KG1 (cell line): ENCODE measurements around the gene MKRN1.
"Not testable (repeated sequence)": the region's sequence is repeated elsewhere in the genome, so short reads cannot be mapped to it uniquely, and the experiment has no call there.

Experiments
- DNase-seq: peaks from one replicate; lab custom pipeline; 2025; lab: John Stamatoyannopoulos, UW

MKRN1 gene

DNA sequence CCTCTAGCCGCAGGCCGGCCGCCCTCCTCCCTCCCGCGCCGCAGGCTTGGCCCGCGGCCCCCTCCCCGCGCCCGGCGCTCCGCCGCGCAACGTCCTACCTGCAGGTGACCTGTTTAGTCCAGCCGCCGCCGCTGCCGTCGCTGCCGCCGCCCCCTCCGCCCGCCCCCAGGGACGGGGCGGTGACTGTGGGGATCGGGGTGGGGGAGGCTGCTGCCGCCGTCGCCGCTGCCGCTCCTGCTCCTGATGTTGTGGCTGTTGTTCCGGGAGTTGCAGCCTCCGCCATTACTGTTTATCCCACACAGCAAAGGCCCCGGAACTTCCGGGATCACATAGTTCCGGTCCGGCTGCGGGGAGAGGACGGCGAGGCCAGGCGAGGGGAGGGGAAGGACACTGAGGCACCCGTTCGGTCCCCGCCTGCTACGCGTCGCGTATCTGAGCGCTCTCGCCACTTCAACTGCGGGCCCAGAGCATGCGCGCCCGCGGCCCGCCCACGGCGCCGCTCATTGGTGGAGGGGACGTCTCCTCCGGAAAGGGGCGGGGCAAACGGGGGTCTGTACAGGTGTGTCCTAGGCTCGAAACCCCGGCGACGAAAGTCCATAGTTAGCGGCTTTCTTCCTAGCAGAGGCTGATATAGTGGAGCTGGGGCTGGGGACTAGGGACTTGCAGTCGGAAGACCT lies at the start of gene MKRN1:
Gene MKRN1 (minus strand): TSS at position 444 of the 677 bp plus-strand sequence. CDS start 161 bp downstream, at position 283.
- DNase-seq: peak; percentile 33

DNA sequence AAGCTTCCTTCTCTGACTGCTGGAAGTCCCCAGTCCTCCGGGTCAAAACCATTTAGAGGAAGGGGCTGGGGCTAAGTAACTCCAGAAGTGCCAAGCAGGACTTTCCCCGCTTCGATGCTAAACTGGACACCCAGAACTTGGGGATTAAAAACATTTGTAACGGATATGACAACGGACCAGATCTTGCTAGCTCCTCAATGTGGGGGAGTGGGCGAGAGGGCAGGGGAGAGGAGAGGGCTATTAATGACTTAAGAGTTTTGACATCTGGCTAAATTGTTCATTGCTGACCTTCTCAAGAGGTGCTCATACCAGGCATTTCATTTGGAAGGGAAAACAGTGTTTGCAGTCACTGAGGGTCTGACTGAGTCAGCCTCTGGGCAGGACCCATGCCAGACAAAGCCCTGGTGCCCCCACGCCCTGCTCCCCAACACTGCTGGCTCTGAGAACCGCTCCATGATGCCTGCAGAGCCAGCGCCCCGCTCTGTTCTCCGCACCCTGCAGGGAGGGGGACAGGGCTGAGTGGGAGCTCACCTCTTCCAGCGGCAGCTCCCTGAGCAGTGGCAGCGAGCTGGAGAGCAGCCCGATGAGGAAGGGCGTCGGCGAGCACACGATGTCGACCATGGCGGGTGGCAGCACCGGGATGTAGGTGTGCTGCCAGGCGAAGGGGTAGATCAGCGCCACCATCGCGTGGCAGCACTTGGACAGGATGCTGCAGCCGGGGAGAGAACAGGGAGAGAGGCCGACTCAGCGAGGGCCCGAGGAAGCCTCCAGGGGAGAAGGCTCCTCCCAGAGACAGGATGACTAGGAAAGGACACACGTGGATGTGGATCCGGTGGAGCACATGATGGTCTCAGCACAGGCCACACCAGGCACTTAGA lies 47.7 kb upstream of the MKRN1 start:
- DNase-seq: no peak

DNA sequence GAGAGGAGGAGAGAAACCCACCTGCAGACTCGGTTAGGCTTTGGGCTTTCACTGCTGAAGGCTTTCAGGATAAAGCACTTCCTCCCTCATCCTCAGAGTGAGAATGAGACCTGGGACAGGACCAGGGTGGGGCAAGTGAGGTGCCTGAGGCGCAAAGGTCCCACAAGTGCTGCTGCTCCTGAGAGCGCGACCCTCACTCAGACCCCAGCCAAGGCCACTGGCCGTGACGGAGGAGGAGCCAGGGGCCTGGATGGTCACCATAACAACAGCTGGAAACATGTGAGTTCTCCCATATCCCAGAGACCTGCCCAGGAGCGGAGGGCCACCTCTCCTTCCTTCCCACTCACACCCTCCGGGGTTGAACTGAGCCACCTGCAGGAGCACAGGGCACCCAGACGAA lies 46.9 kb upstream of the MKRN1 start:
- no peak for DNase-seq

DNA sequence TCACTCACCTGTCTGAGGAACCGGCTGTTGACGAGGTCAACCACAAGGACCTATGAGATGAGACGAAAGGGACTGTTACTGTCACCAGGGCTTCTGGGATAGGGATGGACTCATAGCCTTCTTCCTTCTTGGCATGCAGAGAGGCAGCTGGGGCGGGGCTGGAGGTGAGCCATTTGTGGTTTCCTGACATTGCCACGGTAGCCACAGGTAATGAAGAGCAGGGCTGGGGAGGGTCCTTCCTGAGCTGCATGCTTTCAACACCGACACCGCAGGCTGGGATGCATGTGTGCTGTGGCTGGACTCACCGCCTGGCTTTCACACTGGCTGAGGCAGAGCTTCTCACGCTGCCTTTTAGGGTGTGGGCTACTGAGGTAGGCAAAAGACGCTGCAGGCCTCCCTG lies 46.4 kb upstream of the MKRN1 start:
- no peak for DNase-seq

DNA sequence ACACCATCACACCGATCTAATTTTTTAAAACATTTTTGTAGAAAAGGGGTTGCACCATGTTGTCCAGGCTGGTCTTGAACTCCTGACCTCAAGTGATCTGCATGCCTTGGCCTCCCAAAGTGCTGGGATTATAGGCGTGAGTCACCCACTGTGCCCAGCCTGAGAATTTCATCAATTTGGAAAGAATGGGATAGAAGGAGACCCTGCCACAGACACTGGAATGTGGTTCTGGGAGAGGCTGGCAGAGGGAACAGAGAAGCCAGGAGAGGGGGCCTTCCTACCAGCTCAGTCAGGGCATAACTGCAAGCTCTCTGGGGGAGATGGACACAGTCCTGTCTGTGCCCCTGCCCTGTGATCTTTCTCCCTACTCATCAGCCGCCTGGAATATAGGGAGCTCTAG lies 42.1 kb upstream of the MKRN1 start:
- DNase-seq: no peak

- no peak for DNase-seq
Measured at GRCh38 chr7:140519007-140519399, 39.7 kb upstream of the MKRN1 start.

GRCh38 chr7:140518370-140519006 lies 39.2 kb upstream of the MKRN1 start:
- DNase-seq: no peak

- DNase-seq: no peak
Measured at GRCh38 chr7:140517546-140518369, 38.5 kb upstream of the MKRN1 start.

- no peak for DNase-seq
Measured at GRCh38 chr7:140512317-140513000, 33.2 kb upstream of the MKRN1 start.

DNA sequence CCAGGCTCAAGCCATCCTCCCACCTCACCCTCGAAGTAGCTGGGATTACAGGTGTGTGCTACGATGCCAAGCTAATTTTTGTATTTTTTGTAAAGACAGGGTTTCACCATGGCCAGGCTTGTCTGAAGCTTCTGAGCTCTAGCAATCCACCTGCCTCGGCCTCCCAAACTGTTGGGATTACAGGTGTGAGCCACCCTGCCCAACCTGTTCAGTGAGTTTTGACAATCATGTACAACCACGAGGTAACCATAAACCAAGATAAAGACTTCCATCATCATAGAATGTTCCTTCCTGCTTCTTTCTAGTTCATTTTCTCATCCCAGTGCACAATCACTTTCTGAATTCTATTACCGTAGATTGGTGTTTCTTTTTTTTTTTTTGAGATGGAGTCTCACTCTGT lies 30.5 kb upstream of the MKRN1 start:
- DNase-seq: no peak

DNA sequence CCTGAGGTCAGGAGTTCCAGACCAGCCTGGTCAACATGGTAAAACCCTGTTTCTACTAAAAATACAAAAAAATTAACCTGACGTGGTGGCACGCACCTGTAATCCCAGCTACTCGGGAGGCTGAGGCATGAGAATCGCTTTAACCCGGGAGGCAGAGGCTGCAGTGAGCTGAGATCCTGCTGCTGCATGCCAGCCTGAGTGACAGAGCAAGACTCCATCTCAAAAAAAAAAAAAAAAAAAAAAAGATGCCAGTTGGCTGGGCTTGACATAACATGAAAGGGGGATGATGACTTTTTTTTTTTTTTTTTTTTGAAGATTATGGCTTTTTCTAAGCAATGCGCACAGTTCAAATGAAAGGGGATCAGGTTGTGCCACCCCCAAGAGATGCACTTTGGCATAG lies 28.3 kb upstream of the MKRN1 start:
- DNase-seq: not testable (repeated sequence)

DNA sequence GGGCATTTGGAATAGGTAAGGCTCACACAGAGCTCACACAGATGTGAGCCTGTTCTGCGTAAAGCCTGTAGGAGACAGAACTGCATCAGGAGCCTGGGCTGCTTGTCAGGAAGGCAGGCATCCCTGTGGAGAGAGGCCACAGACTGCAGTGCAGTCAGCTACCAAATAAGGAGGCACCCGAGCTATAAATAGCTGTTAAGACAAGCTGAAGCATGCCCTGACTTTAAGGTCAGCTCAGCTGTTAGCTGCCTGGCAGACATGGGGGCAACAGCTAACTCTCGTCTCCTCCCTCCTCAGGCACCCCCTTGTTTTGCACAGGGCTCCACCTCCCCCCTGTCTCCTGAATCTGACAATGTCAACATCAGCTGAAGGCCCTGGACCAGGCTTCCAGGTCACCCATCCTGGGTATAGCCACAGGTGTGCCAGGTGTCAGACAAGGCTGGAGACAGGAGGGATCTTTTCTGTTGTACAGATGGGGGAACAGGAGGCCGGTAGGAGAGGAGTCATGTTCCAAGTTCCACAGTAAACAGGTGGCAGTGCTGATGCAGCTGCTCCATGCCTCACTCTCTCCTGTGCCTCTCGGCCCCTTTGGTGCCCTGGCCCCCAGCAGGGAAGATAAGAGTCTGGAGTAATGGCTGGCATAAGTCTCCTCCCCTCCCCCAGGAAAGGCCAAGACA lies 27.6 kb upstream of the MKRN1 start:
- DNase-seq: no peak

- DNase-seq: no peak
Measured at GRCh38 chr7:140501966-140502365, 22.7 kb upstream of the MKRN1 start.

- not testable (repeated sequence) for DNase-seq
Measured at GRCh38 chr7:140497807-140498206, 18.5 kb upstream of the MKRN1 start.

DNA sequence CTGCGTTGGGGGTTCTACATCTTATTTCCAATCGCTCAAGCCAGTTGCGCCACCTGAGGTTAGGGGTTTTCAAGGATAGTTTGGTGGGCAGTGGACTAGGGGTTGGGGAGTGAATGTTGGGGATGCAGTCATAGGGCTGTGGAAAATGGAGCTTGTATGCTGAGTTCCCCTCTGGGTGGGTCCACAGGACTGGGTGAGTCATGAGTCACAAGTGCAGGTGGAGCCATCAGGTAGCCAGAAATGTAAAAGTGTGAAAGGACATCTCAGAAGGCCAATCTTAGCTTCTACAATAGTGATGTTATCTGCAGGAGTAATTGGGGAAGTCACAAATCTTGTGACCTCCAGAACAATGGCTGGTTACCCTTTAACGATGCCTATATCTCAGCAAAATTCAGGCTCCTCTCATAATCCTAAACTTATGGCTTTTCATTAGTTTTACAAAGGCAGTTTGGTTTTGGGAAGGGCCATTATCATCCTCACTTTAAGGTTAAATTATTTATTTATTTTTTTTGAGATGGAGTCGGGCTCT lies 18.0 kb upstream of the MKRN1 start:
- DNase-seq: no peak

DNA sequence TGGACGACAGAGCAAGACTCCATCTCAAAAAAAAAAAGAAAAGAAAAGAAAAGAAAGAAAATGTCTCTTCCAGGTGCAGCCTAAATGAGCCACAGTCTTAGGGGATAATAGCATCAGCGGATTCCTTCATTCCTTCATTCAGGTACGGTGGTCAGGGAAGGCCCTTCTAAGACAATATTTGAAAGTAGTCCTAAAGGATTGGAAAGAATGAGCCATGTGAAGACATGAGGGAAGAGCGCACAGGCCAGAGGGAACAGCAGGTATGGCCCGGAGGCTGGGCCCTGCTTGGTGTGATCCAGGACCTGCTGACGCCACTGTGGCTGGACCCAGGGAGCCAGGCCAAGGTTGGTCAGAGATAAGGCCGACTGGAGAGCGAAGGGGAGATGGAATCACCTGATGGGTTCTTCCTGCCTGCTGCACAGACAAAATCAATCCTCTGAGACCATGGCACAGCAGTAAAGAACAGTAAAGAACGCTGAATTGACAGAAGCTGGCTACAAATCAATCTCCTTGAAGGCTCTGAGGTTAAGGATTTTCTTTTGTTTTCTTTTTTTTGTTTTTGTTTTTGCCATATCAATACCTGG lies 16.3 kb upstream of the MKRN1 start:
- no peak for DNase-seq

DNA sequence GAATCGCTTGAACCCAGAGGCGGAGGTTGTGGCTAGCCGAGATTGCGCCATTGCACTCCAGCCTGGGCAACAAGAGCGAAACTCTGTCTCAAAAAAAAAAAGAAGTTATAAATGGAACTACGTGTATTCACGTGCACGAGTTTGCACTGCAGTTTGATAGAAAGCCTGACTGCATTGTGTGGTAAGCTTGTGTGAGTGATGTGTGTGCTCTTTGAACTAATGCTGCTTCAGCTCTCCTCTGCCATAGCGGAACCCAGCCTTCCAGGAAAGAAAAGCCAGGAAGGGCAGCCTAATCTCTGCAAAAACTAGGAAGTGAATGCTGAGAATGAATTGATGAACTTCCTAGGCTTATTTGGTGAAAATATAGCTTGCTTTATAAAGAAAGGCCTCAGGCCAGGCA lies 15.6 kb upstream of the MKRN1 start:
- no peak for DNase-seq

- no peak for DNase-seq
Measured at GRCh38 chr7:140489026-140489359, 9.7 kb upstream of the MKRN1 start.

- DNase-seq: no peak
Measured at GRCh38 chr7:140485500-140486265, 6.4 kb upstream of the MKRN1 start.
